HL-60/S4 treated with retinoic acid at 250 ng/mL for 4 days and 3 days (cell line): ENCODE results near the gene VOPP1.
"Not testable (repeated sequence)": the region's sequence is repeated elsewhere in the genome, so short reads cannot be mapped to it uniquely, and the experiment has no call there.

Experiments used
- in situ Hi-C: fragments of 300-500 bp; cut with MboI; formaldehyde crosslinking; loops from 2 replicates; pipeline ENCODE4 v1.7.0; 2022; ENCODE audit warnings: low sequenced_read_pairs

VOPP1 gene

DNA sequence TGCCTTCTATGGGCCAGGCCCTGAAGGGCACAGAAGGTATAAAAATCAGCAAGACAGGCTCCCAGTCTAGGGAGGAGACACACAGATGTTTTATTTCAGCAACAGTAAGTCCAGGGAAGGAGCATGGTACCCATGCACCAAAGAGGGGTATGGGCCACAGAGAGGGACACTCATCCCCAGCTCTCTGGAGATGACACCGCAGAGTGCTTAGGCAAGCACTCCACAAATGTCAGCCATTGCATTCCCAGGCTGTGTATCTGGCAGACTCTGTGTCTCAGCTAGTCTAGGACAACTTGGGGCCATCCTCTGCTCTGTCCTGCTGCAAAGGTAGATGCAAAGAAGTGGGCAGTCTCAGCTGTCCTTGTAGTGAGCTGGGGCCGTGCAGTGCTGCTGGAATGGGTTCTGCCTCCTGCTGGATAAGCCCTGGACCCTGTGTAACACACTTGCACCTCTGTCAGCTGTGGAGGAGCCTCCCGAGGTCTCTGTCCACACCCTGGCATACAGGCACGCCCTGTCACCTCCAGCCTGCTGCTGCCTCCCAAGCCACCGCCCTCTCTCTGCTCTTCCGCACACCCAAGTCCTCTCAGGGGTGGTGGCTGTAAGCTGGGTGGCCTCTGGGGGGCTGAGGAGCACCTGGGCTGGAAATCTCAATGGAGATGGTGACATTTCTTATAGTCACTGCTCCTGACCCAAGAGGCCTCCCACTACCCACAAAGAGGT is 57.6 kb downstream of the VOPP1 start:
- in situ Hi-C loops: no loop called here

DNA sequence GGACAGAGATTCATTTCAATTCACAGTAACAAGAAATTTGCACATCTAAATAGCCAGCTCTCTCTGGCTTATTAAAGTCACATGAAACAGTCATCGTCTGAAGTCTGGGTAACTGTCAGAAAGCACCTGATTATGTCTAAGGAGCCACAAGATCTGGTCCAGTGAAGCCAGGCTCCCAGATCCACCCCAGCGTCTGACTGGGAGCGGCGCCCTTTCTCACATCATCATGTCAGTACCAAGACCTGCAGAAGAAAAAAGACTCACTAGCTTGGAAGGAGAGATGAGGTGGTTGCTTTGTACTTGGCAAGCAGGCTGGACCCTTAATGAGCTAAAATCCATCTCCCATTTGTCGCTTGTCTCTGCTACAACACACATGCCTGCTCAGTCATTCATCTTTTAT is 58.4 kb downstream of the VOPP1 start:
- in situ Hi-C loops: no loop called here

DNA sequence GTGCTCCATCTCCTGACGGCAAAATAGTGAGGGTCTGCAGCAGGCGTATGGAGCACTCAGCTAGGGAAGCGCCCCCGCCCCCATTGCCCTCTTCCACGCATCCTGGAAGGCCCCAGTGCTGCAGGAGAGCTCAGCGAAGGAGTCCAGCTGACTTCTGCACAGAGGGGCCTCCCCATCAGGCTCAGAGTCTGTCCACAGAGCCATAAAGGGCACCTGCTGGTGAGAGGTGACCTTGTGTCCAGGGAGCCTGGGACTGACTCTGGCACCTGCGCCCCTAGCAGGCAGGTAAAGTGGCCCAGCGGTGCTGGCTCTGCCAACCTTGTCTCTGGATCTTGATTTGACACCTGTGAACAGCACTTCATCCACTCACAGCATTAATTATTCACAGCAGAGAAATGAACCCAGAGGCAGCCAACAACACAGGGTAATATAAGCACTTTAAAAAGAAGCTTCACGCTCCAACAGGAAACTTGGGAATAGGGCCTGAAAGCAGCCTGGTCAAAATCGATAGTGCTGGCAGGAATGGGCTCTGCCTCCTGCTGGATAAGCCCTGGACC is 59.6 kb downstream of the VOPP1 start:
- in situ Hi-C loops: no loop called here

DNA sequence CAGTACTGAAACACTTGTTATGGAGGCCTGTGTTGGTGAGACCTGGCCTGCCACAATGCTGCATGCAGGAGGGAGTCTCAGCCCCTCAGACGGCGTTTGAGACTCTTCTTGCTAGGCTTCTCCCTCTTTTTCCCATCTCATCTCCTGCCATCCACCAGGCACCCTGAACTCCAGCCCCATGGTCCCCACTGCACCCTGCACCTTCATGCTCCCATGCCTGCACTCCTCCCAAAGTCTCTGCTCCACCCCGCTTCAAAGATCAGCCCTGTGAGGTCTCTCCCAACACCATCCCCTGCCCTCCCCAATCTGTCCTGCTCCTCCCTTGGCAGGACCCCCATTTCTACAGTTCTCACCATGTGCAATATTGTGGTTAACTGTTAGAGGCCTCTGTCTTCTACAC is 61.7 kb downstream of the VOPP1 start:
- in situ Hi-C loops: no loop called here

DNA sequence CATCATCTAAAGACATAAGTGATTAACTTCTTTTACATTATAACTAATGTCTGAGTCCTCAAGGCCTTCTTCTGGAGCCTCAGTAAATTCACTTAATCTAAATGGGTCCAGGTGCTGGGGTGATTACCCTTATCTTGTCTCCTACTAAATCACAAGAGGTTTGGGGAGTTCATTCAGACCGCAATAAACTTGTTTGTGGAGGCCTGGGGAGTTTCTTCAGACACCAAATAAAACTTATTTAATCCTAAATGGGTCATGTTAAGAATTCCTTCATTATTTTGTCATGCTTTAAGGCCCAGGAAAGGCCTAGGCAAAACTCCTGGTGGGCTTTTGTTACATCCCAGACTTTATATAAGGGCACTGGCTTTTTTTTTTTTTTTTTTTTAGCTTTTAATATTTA is 62.1 kb downstream of the VOPP1 start:
- in situ Hi-C loops: not testable (repeated sequence)

DNA sequence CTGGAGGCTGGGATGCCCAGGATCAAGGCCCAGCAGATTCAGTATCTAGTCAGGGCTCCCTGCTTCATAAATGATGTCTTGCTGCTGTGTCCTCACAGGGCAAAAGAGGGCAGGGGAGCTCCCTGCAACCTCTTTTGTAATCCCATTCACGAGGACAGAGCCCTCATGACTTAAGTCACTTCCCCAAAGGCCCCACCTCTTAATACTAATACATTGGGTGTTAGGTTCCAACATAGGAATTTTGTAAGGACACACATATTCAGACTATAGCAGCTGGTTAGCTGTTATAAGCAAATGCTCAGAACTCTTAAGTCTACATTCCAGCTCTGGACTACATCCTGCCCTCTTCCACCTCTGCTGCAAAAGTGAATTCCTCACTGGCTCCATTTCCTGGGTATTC is 63.0 kb downstream of the VOPP1 start:
- in situ Hi-C loops: no loop called here

DNA sequence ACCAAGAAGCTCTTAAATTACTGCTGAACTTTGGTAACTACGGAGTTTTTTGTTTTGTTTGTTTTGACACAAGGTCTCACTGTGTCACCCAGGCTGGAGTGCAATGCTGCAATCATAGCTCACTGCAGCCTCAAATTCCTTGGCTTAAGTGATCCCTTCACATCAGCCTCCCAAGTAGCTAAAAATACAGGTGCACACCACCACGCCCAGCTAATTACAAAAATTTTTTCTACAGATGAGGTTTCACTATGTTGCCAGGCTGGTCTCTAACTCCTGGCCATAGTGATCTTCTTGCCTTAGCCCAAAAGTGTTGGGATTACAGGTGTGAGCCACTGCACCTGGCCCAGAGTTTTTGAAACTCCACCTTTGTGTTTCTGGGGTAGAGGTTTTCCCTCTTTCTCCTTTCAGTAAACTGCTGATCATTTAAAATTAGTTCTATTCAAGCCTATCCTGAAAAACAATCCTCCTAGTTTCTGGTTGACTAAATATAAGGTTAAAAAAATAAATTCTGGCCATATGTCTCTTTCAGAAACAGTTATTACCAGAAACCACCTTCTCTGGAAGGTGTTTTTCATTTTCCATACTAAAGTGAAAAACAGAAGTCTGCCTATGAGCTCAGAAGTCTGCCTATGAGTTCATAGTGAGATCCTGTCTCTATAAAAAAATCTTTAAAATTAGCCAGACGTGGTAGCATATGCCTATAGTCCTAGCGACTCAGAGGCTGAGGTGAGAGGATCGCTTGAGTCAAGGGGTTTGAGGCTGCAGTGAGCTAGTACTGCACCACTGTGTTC is 63.9 kb downstream of the VOPP1 start:
- in situ Hi-C loops: no loop called here

DNA sequence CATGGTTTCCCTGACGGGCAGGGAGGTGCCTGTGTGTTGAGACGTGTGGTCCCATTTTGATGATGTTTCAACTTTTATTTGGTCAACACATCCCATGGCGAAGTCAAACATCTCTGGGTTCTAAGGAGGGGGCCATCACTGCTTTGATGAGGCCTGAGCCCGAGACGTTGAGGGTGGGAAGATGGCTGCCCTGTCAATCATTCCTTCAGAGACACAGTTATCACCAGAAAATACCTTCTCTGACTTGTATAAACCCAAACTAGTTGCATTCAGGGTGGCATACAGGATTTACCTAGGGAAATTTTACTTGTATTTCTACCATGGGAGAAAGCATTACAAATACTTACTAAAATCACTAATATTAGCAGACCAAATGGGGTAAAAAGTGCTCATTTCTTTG is 64.6 kb downstream of the VOPP1 start:
- in situ Hi-C loops: no loop called here

DNA sequence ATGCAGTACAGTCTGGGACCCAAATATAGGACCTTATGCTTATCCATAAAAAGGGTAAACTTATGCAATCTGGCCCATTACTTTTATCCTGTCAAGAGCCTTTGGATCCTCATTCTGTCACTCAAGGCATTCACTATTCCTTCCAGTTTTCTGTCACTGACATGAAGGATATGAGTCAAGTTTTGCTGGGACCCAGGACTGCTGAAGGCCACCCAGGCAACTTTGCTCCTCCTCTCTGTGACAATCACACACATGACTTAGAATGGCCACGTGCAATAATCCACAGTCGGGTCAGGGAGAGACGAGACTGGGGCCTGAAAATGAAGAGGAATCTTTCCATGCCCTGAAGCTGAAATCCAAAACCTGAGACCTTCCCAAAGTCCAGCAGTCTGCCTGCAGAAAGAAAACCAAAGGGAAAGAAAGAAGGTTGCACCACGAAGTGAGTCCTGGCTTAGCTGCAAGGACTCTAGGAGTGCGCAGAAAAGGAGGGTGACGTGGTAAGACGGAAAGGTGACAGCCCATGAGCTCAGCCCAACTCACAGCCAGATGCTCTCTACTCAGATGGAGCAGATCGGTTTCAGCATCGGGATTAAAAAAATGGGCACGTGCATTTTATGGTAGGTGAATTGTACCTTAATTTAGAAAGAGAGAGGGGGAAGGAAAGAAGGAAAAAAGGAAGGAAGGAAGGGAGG is 67.2 kb downstream of the VOPP1 start:
- in situ Hi-C loops: no loop called here

DNA sequence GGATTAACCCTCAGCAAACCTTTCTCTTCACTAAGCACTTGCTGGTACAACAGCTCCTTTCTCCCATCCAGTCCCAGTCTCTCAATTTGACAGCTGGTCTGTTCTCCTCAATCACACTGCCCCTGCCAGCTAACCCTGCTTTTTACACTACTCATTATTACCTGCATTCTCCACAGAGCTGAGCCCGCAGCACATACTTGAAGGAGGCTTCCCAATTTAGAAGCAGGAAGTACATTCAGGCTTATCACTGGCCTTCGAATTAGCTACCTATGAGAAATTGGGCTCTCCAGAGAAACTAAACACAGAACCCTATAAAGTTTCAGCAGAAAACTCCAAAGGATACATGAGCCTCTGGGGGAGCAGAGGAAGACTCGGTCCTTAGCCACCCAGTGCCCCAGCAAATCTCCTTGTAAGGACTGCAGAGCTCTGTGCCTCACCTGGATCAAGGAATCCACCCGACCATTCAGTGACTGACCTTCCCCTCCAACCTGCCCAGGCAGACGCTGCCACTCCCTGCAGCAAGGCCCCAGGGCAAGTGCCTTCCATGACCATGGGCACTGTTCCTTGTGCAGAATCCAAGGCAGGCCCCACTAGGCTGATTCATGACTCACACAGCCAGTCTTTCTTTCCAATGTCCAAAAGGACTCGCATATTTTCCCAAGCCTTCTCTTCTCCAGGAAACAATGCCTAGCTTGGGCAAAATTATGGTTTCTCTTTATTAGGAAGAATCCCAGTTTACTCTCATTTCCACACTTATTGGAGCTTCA is 68.0 kb downstream of the VOPP1 start:
- in situ Hi-C loops: no loop called here

DNA sequence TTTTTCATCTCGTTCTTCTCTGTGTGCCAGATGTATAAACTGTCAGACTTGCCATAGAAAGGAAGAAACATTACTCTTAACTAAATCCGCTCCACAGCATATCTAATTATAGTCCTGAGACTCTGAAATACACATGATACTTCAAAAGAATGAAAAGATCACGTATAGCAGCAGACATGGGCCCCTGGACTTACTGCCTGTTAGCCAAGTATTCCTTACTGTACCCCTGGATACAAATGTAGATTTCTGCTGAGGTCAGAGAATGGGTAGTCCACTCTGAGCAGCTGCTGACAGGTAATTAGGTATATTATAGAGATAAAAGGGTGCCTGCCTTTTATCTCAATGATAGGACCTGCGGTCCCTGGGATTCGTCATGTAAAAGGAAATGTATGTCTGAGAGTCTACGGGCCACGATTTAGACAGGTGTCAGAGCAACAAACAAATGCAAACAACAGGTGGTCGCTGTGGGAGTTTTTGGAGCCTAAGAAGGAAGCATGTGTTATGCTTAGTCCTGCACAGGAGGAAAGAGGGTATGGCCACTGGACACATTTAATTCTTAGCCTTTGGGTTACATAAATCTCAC is 69.4 kb downstream of the VOPP1 start:
- in situ Hi-C loops: no loop called here

DNA sequence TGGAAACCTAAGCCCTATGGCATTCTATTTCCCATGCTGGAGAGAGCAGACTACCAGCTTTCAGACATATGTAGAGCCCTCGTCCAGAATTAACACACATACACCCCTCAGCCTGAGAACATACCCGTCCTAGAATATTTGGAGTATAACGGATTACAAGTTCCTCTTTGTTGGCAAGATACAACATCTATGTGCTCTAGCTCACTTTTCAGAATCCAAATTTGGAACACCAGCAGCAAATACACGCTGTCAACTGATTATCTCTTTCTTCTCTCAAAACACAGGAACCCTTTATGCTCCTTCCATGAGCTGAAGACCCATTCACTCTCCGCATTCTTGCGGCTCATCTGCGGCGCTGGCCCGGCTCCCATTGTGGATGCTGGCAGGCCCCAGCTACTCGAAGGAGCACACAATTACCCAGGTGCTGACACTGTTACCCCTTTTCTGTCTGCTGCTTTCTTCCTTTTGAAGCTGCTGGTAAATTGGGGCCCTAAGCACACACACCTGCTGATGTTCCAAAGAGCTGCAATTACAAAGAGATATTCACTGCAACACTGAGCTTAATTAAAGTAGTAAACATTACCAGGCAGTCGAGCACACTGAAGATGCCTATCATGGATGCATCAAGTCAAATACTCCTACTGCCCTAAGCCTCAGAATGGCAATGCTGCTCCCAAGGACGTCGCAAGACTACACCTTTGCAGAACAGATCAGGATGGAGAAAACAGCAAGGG is 70.0 kb downstream of the VOPP1 start:
- in situ Hi-C loops: no loop called here

DNA sequence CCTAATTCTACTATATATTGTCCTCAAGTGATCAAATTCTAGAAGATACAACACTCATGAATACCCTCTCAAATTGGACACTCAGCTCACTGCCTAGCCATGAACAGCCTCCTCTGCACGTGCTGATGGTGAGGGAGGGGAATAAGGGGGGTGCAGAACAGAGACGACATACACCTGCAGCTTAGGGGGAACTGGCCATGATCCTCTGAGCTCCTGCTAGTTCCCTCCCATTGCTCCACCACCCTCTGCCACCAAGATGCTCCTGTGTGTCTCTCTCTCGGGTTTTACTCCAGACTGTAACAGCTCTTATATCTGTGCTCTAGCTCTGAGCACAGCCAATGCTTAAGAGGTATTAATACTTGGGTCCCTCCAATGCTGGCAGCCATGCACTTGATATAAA is 70.7 kb downstream of the VOPP1 start:
- in situ Hi-C loops: no loop called here

DNA sequence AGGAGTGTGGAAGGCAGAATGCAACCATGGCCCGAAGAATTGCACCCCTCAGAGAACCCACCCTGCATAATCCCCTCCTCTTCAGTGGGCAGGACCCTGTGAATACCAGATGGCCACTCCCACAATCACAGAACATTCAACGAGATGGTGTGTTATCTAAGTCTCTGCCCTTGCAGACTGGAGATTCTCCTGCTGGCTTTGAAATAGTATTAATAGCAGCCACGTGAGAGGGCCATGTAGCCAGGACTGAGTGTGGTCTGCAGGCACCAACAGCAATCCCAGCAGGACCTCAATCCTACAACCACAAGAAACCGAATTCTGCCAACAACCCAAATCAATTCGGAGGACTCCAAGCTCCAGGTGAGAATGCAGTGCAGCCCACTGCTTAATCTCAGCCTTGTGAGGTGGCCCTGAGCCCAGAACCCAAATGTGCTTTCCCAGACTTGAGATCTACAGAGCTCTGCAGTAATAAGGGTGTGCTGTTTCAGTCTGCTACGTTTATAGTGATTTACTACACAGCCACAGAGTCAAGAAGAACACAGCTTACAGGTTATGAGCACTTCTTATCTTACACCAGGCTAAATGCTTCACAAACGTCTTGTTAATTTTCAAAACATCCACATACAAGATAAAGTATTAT is 72.1 kb downstream of the VOPP1 start:
- in situ Hi-C loops: no loop called here

DNA sequence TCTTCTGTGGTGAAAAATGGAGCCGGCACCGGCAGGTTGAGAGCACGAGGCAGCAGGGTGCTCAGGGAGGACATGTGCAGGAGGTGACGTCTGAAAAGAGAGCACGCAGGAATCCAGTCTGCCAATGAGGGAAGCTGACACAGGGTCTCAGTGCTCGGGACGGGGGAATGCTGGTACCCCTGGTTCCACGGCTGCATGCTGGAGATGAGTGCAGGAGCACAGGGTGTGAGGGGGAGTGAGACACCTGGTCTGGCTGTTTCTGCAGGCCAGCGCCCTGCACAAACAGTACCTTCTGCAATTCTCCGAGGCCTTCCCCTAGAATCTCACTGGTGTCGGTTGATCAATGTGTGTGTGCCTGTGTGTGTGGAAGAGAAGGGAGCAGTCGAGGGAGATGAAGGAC is 72.7 kb downstream of the VOPP1 start:
- in situ Hi-C loops: no loop called here

DNA sequence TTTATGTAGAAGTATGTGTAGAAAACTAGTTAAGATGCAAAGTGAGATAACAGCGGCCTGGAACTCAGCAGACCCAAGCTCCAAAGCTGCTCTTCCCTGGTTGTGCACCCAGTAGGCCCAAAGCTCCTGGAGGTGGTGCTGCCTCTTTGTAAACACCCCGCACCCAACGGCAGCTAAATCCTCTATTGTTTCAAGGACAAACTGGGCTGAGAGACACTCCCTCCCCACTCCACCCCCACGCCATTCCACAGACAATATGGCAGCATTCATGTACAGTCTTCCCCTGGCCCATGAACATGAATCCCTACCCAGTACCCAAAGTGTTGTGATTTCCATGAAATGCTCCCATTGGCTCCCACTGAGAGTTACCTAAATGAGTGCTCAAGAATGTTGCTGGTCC is 73.5 kb downstream of the VOPP1 start:
- in situ Hi-C loops: no loop called here

DNA sequence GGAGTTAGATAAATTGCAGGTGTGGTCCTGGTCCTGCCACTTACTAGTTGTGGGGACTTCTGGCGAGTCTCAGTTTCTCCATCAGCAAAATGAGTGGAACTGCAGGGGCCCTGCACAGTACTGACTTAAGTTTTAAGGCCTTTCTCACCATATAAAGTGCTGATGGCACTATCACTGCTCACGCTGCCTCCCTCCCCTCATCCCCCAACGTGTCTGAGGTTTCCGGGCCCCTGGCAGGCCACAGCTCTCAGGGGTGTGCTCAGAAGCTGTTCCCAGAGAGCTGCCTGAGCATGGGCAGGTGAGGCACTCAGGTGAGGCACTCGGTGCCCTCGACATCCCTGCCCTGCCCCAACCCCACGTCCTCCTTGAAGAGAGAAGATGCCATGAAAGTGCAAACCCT is 74.2 kb downstream of the VOPP1 start:
- in situ Hi-C loops: no loop called here

DNA sequence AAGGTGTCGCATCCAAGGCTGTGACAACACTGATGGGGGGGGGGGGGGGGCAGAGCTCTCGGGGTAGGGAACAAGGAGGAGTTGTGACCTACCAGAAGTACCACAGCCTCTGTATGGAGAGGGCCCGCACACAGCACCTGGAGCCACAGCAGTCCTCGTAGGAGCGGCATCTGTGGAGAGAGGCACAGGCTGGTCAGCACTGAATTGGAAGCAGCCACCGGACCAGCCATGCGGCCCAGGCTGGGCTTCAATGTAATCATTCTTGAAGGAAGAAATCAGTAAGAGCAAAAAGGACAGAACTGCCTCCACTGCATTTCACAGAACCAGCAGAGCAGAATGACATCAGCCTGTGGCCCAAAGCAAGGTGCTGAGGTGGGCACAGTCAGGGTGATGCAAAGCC is 74.8 kb downstream of the VOPP1 start:
- in situ Hi-C loops: no loop called here

DNA sequence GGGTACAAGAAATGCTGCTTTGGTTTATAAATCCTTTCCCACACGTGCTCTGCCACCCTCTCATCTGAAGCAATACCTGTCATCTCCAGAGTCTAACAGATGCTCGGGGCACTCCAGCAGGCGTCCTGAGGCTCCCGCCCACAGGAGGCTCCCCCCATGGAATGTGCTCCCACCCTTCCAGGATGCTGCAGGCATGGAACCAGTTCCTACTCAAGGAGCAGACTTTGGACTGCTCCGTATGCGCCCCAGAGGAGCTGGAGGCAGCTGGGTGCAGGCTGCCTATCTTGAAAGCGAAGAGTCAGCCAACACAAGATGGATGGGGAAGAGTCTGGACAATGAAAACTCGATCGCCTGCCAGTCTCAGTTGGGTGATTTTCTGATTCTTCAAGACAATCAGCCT is 75.4 kb downstream of the VOPP1 start:
- in situ Hi-C loops: no loop called here
